ENCODE data around the gene TRMT10A.

DNA sequence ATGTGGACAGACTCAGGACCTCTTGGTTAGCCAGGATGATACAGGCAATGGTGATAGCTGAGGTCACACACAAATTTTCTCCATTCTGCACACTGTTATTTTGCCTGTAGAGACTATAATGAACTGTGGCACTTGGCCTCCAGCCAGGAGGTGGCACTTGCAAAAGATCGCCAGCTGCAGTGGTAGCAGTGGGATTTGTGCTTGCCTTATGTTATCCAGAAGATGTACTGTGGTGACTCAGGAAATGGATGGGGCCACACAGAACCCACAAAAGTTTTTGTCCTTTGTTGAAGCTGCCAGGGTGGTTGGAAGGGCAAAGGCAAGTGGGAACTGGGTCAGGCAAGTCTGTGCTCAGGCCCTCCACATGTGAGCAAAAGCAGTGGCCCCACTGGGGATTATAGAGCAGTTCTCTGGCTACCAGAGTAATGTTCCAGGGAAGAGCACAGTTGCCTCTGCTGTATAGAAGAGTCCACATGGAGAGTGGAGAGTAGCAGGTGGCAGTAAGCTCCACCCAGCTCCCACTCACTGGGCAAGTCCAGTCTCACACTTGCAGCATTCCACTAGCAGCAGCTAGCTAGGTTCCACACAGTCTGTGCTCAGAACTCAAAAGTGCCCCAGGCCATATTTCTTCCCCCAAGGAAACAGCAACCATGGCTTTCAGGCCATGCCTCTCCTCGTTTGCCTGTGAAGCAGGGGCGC is 58.9 kb downstream of the TRMT10A start:
- TF ChIP-seq POLR2A (IDR thresholded peaks at IDR 0.05), result no peak
- TF ChIP-seq, protein P1, sequence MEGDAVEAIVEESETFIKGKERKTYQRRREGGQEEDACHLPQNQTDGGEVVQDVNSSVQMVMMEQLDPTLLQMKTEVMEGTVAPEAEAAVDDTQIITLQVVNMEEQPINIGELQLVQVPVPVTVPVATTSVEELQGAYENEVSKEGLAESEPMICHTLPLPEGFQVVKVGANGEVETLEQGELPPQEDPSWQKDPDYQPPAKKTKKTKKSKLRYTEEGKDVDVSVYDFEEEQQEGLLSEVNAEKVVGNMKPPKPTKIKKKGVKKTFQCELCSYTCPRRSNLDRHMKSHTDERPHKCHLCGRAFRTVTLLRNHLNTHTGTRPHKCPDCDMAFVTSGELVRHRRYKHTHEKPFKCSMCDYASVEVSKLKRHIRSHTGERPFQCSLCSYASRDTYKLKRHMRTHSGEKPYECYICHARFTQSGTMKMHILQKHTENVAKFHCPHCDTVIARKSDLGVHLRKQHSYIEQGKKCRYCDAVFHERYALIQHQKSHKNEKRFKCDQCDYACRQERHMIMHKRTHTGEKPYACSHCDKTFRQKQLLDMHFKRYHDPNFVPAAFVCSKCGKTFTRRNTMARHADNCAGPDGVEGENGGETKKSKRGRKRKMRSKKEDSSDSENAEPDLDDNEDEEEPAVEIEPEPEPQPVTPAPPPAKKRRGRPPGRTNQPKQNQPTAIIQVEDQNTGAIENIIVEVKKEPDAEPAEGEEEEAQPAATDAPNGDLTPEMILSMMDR (IDR thresholded peaks at IDR 0.05), result no peak
